Activated CD4-positive, alpha-beta memory T cell treated with anti-CD3 and anti-CD28 coated beads, Interleukin-2, amount 10 ng/mL, durations not matched to agents 7 days and 5 days (primary cell): Measurements from ENCODE around the gene HOXC9. TPM values are rescaled to one million over a fixed set of nuclear protein-coding genes. Genes with fewer than 3 reads are reported as not detected.

Experiments
- CTCF ChIA-PET: fragments of 350-600 bp; sonication (Branson Sonifier 250); formaldehyde crosslinking; loops from one replicate; lab custom pipeline; 2021; ENCODE audit warnings: antibody characterized with exemption, inconsistent platforms; lab: Charles Lee
- POLR2A ChIA-PET: fragments of 350-600 bp; sonication (Branson Sonifier 250); formaldehyde crosslinking; loops from one replicate; lab custom pipeline; 2021; ENCODE audit warnings: antibody characterized with exemption; lab: Charles Lee
- DNase-seq: peaks from one replicate; pipeline ENCODE4 v3.0.0-alpha.2; 2020
- H3K27ac Mint-ChIP-seq: one replicate; pipeline ENCODE4 v1.8.0; 2021; ENCODE audit warnings: mild to moderate bottlenecking, mixed read lengths
- H3K27me3 Mint-ChIP-seq: one replicate; pipeline ENCODE4 v1.8.0; 2021; ENCODE audit warnings: mixed read lengths
- H3K36me3 Mint-ChIP-seq: one replicate; pipeline ENCODE4 v1.8.0; 2021; ENCODE audit warnings: low read depth, mixed read lengths
- H3K4me1 Mint-ChIP-seq: one replicate; pipeline ENCODE4 v1.8.0; 2021; ENCODE audit warnings: mixed read lengths
- H3K4me3 Mint-ChIP-seq: one replicate; pipeline ENCODE4 v1.8.0; 2021; ENCODE audit warnings: mild to moderate bottlenecking, mixed read lengths
- H3K9me3 Mint-ChIP-seq: one replicate; pipeline ENCODE4 v1.8.0; 2021; ENCODE audit warnings: mixed read lengths
- total RNA-seq, 2 experiments: library from RNA; stranded (reverse); gene quantifications; one replicate each; pipeline ENCODE4 v1.2.3, GENCODE V29; 2021

Gene HOXC9
- total RNA-seq, 2 experiments from 2014 or later = not detected

DNA sequence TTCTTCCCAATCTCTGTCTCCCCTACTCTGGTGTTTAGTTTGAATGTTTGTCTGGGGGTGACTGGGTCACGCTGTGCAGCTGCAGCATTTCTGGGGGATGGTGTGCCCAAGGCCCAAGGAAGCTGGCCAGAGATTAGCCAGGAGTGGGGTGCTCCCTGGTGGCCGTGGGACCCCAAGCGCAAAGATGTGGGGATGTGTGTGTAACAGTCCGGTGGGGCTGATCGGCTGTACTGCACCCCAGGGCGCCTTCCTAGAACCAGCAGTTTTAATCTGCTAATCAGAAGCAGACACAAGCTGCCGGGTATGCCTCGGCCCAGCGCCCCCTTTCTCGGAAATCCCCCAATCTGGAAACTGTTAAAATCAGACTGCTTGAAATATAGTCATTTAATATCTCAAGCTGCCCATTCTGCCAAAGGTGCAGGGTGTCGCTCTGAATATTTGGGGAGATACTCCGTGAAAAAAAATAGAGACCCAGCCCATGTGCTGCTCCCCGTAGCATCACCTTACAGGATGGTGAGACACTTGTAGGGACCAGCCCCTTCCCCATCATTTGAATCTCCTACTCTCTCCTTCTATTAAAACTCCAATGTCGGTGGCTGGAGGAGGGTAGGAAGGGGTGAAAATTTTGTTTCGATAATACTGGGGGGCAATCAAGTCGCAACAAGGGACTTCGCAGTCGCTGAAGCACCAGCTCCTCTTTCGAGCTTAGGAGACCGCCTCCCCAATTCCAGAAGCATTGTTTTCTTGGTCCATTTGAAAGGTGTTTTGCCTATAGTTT is 4.3 kb downstream of the HOXC9 start:
- ChIA-PET CTCF (interaction anchor here (0.9 to 7.0 kb wide), 8 partner anchors 13 to 211 kb away, joined by 3 to 74 read pairs (median 6); partner anchors contain the start of genes HOXC10, HOXC5 and SMUG1), POLR2A (no interaction called here)
- H3K9me3 Mint-ChIP-seq = no peaks in the 10 kb centered on the region
- peaks cover 93% of the 10 kb centered on the region for H3K27me3 Mint-ChIP-seq
- no peak for DNase-seq
- peaks cover under 1% of the 10 kb centered on the region for H3K36me3 Mint-ChIP-seq
- no peak overlapping the region for H3K4me3 Mint-ChIP-seq
- no peak overlapping the region for H3K27ac Mint-ChIP-seq
- H3K4me1 Mint-ChIP-seq = peaks cover 22% of the 10 kb centered on the region

DNA sequence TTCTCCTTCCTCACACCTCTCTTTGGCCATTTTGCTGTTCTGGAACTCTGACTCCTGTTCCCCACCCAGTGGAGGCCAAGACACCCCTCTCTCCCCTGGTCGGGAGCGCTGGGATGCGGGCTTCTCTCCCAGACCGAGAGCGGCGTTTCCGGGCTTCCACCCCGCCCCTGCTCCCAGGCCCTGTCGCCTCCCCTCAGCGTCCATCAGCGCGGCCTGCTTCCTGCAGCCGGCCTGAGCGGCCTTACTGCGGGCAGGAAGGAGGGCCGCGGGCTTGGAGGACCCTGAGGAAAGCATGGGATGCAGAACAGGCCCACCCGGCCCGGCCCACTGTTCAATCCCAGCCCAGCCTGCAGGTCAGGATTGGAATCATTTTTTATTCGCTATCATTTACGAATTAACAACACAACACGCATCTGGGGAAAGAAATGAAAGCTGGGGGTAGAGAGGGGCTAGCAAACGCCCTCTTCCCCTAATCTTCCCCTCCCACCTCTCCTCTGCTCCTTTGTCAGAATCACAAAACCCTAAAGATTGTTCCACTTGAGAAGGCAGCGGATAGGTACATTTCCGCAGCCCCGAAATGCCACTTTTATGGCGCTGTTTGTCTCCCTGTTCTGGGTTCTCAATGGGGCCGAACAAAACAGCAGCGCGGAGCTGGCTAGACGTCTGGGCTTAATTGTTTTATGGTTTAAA is 5.0 kb downstream of the HOXC9 start:
- ChIA-PET POLR2A (no interaction called here), CTCF (interaction anchor here (0.9 to 7.0 kb wide), 18 partner anchors 9 to 493 kb away, joined by 3 to 74 read pairs (median 6); partner anchors contain the start of genes HOXC10, HOXC5, NCKAP1L and SMUG1)
- H3K9me3 Mint-ChIP-seq = no peaks in the 10 kb centered on the region
- DNase-seq = no peak
- peaks cover 25% of the 10 kb centered on the region for H3K4me1 Mint-ChIP-seq
- H3K27ac Mint-ChIP-seq = no peak overlapping the region
- H3K4me3 Mint-ChIP-seq = no peak overlapping the region
- peaks cover 3% of the 10 kb centered on the region for H3K36me3 Mint-ChIP-seq
- H3K27me3 Mint-ChIP-seq = peaks cover 93% of the 10 kb centered on the region

DNA sequence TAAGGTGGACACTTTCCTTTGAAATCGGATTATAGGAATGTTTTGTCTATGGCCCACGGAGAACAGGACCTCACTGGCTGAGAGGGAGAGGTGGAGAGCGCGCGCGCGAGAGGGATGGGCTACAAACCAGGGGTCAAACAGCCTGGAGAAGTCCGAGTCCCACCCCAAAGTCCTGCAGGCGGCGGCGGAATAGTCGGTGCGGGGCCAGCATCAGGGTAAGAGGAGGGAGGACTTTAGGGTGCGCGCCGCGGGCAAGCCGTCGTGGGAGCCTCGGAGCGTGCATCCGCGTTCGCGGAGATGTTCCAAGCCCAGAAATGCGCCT is 5.5 kb downstream of the HOXC9 start:
- Mint-ChIP-seq H3K27ac (no peak overlapping the region), H3K4me1 (peaks cover 23% of the 10 kb centered on the region), H3K9me3 (no peaks in the 10 kb centered on the region), H3K36me3 (peaks cover 3% of the 10 kb centered on the region), H3K4me3 (no peak overlapping the region), H3K27me3 (peaks cover 95% of the 10 kb centered on the region)
- ChIA-PET POLR2A (interaction anchor here (0.8 to 1.0 kb wide), 2 partner anchors 47 to 196 kb away, joined by 3 read pairs; no protein-coding TSS in a partner anchor), CTCF (interaction anchor here (0.6 to 7.0 kb wide), 20 partner anchors 9 to 492 kb away, joined by 3 to 74 read pairs (median 5); partner anchors contain the start of genes HOXC10, HOXC5, NCKAP1L and SMUG1)
- DNase-seq = no peak

- H3K9me3 Mint-ChIP-seq = no peaks in the 10 kb centered on the region
- POLR2A ChIA-PET = interaction anchor here (0.8 to 1.5 kb wide), 3 partner anchors 46 to 202 kb away, joined by 3 to 4 read pairs (median 3); no protein-coding TSS in a partner anchor
- CTCF ChIA-PET = interaction anchor here (0.6 to 7.0 kb wide), 20 partner anchors 10 to 492 kb away, joined by 3 to 74 read pairs (median 5); partner anchors contain the start of genes HOXC10, HOXC5, NCKAP1L and SMUG1
- peak; percentile 85 for DNase-seq
- peaks cover 3% of the 10 kb centered on the region for H3K36me3 Mint-ChIP-seq
- H3K27ac Mint-ChIP-seq = no peak overlapping the region
- H3K27me3 Mint-ChIP-seq = peaks cover 95% of the 10 kb centered on the region
- peaks cover 25% of the 10 kb centered on the region for H3K4me1 Mint-ChIP-seq
- peak overlapping the region; percentile 66 for H3K4me3 Mint-ChIP-seq
Measured at GRCh38 chr12:54005853-54006558, 6.0 kb downstream of the HOXC9 start.

- no peak overlapping the region for H3K27ac Mint-ChIP-seq
Measured at GRCh38 chr12:54006559-54007220, 6.7 kb downstream of the HOXC9 start.

GRCh38 chr12:54007538-54008259 is 7.7 kb downstream of the HOXC9 start:
- Mint-ChIP-seq H3K36me3 (peaks cover 3% of the 10 kb centered on the region), H3K9me3 (no peaks in the 10 kb centered on the region), H3K27ac (no peak overlapping the region), H3K27me3 (peaks cover 94% of the 10 kb centered on the region), H3K4me3 (no peak overlapping the region), H3K4me1 (peaks cover 29% of the 10 kb centered on the region)
- DNase-seq = no peak
- ChIA-PET POLR2A (interaction anchor here (1.1 kb wide), 1 partner anchor 184 kb away, joined by 4 read pairs; no protein-coding TSS in a partner anchor), CTCF (interaction anchor here (1.0 to 7.0 kb wide), 8 partner anchors 9 to 207 kb away, joined by 4 to 74 read pairs (median 13); partner anchors contain the start of genes HOXC10, HOXC5 and SMUG1)

More at GRCh38 chr12:54006559-54007220, 6.7 kb downstream of the HOXC9 start:
- Mint-ChIP-seq H3K4me1 (peaks cover 31% of the 10 kb centered on the region), H3K9me3 (no peaks in the 10 kb centered on the region), H3K4me3 (peak overlapping the region; percentile 66), H3K27me3 (peaks cover 95% of the 10 kb centered on the region), H3K36me3 (peaks cover 3% of the 10 kb centered on the region)
- CTCF ChIA-PET = interaction anchor here (0.6 to 7.0 kb wide), 17 partner anchors 11 to 491 kb away, joined by 3 to 74 read pairs (median 6); partner anchors contain the start of genes HOXC10, HOXC5, NCKAP1L and SMUG1
- no peak for DNase-seq
- POLR2A ChIA-PET = interaction anchor here (0.8 to 1.5 kb wide), 3 partner anchors 45 to 201 kb away, joined by 3 to 4 read pairs (median 4); no protein-coding TSS in a partner anchor

DNA sequence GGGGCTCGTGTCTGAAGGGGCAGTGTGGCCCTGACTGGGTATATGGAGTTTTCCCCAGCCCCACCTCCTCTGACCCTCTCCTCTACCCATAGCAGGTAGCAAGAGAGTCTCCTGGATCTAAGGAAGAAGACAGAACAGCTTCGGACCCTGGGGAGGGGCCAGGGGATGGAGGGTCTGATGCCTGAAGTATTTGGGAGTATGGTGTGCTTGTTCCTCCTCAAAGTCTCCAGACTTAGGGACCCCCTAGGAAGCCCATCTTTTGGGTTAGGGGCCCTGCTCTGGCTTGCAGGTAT is 8.2 kb downstream of the HOXC9 start:
- H3K4me3 Mint-ChIP-seq = no peak overlapping the region
- no peak overlapping the region for H3K27ac Mint-ChIP-seq

DNA sequence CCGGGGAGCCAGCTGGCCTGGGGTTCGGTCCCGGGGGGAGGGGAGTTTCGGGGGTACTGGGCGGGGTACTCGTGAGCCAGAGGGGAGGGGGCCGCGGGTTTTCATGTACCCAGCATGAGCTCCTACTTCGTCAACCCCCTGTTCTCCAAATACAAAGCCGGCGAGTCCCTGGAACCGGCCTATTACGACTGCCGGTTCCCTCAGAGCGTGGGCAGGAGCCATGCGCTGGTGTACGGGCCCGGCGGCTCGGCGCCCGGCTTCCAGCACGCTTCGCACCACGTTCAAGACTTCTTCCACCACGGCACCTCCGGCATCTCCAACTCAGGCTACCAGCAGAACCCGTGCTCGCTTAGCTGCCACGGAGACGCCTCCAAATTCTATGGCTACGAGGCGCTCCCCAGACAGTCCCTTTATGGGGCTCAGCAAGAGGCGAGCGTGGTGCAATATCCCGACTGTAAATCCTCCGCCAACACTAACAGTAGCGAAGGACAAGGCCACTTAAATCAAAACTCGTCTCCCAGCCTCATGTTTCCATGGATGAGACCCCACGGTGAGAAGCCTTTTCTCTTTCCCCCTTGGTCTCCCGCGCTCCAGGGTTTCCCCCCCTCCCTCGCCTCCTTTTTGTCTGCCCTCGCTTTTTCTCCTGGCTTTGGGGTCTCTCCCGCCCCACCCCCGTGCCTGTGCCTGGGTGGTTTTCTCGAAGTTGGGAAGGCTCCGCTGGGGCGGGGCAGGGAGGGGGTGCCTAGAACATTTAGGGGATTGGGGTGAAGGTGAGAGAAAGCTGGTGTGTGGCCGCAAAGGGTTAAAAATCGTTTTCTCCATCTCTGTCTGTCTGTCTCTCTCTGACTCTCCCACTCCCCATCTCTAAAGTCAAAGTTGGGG is 9.5 kb downstream of the HOXC9 start:
- Mint-ChIP-seq H3K27me3 (peaks cover 95% of the 10 kb centered on the region), H3K27ac (peak overlapping the region; percentile 52), H3K4me3 (peak overlapping the region; percentile 24), H3K36me3 (peaks cover 3% of the 10 kb centered on the region), H3K4me1 (peaks cover 29% of the 10 kb centered on the region), H3K9me3 (no peaks in the 10 kb centered on the region)
- no peak for DNase-seq
- CTCF ChIA-PET = interaction anchor here (0.6 to 7.0 kb wide), 10 partner anchors 13 to 266 kb away, joined by 3 to 74 read pairs (median 6); partner anchors contain the start of genes HOXC10, HOXC5 and SMUG1
- POLR2A ChIA-PET = interaction anchor here (0.9 to 1.7 kb wide), 4 partner anchors 8 to 209 kb away, joined by 3 to 4 read pairs (median 4); partner anchors contain the start of gene HOXC5

More for the DNA sequence above, 8.2 kb downstream of the HOXC9 start:
- H3K27me3 Mint-ChIP-seq = peaks cover 94% of the 10 kb centered on the region
- peaks cover 29% of the 10 kb centered on the region for H3K4me1 Mint-ChIP-seq
- ChIA-PET CTCF (interaction anchor here (1.0 to 7.0 kb wide), 7 partner anchors 14 to 206 kb away, joined by 3 to 74 read pairs (median 12); partner anchors contain the start of genes HOXC10, HOXC5 and SMUG1), POLR2A (interaction anchor here (1.1 kb wide), 1 partner anchor 183 kb away, joined by 4 read pairs; no protein-coding TSS in a partner anchor)
- no peak for DNase-seq
- H3K9me3 Mint-ChIP-seq = no peaks in the 10 kb centered on the region
- H3K36me3 Mint-ChIP-seq = peaks cover 3% of the 10 kb centered on the region

DNA sequence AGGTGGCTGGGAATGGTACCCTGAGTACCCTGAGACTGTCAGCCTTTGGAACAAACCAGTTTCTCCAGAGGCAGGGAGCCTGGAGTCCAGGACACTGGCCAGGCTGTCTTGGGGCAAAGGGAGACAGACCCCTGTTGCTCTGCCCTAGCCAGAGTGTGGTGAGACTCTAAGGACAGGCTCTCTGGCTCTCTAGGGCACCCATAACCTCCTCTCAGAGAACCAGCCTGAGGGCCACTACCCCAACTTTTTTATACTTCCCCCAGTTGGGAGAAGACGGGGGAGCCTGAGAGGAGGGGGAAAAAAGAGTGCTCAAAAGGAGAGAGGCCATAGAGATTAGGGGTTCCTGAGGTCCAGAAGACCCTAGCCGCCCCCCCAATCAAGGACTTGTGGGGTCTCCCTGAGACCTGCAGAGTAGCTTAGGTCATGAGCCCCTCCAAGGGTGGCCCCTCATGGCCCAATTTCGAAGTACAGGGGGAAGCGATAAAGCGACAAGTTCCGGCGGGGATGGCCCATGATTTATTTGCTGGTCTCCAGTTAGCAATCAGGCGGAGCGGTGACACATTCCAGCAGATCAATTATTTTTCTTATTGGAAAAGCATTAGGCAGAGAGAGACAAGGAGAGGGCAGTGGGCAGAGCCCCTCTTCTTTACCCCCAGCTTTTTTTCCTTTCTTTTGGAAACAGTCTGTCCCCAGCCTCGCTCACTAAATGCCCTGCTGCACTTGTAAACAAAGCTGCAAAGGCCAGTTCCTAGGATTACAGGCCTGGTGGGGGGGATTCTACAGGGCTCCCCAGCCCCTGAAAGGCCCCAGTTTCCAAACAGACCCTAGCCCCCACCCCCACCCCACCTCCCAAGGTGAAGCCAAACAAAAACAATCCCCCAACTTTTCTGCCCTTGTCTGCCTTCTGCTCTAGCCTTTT is 10.4 kb downstream of the HOXC9 start:
- Mint-ChIP-seq H3K4me1 (peaks cover 35% of the 10 kb centered on the region), H3K4me3 (no peak overlapping the region), H3K36me3 (peaks cover 3% of the 10 kb centered on the region), H3K27me3 (peaks cover 95% of the 10 kb centered on the region), H3K9me3 (no peaks in the 10 kb centered on the region), H3K27ac (peak overlapping the region; percentile 52)
- ChIA-PET POLR2A (interaction anchor here (1.0 to 1.7 kb wide), 2 partner anchors 13 to 70 kb away, joined by 3 to 4 read pairs; no protein-coding TSS in a partner anchor), CTCF (interaction anchor here (0.7 to 1.2 kb wide), 2 partner anchors 181 to 198 kb away, joined by 3 read pairs; no protein-coding TSS in a partner anchor)
- no peak for DNase-seq
